OCI-LY7 (cell line): ENCODE measurements around the gene ZFP36L2. TPM values are rescaled to one million over a fixed set of nuclear protein-coding genes. Genes with fewer than 3 reads are reported as not detected.
A peak's percentile ranks its signal among the peaks of the same experiment; 100 is the strongest.

Experiments used
- BruUV-seq: library from RNA; stranded (reverse); fragments of 400-500 nt; replicated peaks from 2 replicates; lab custom pipeline; 2021; lab: Mats Ljungman, UMichigan
- CTCF ChIA-PET: fragments of 300-600 bp; sonication (Branson Sonifier 250); formaldehyde crosslinking; loops from one replicate; lab custom pipeline; 2022; ENCODE audit warnings: antibody characterized with exemption; ENCODE audit not compliant: unreplicated experiment; lab: Charles Lee
- POLR2A ChIA-PET: fragments of 300-600 bp; sonication (Branson Sonifier 250); formaldehyde crosslinking; loops from one replicate; lab custom pipeline; 2022; ENCODE audit warnings: antibody characterized with exemption; lab: Charles Lee
- DNase-seq: peaks from one replicate; pipeline ENCODE4 v3.0.0-alpha.2; 2015; ENCODE audit warnings: low spot score
- H2AFZ ChIP-seq: fragments of 200-600 bp; sonication (generic), shearing (Covaris generic); 2 replicates; pipeline ENCODE4 v1.6.1; 2014; ENCODE audit warnings: mild to moderate bottlenecking, antibody characterized with exemption, low read length, moderate library complexity
- H3K27ac ChIP-seq: fragments of 200-600 bp; sonication (generic); 2 replicates; pipeline ENCODE4 v1.5.1; 2014; ENCODE audit warnings: mixed run types, low read depth, mild to moderate bottlenecking, moderate library complexity, low read length, inconsistent platforms; ENCODE audit not compliant: poor library complexity, severe bottlenecking
- H3K36me3 ChIP-seq: fragments of 200-600 bp; sonication (generic); 2 replicates; pipeline ENCODE4 v1.6.1; 2014; ENCODE audit warnings: mild to moderate bottlenecking, antibody characterized with exemption, low read length, moderate library complexity, mixed read lengths; ENCODE audit not compliant: insufficient read depth
- H3K4me1 ChIP-seq: fragments of 200-600 bp; sonication (generic); 2 replicates; pipeline ENCODE4 v1.5.1; 2014; ENCODE audit warnings: mild to moderate bottlenecking, low read length; ENCODE audit not compliant: insufficient read depth, poor library complexity, severe bottlenecking
- H3K4me2 ChIP-seq: fragments of 200-600 bp; sonication (generic); 2 replicates; pipeline ENCODE4 v1.6.1; 2014; ENCODE audit warnings: mild to moderate bottlenecking, low read length
- H3K4me3 ChIP-seq: fragments of 200-600 bp; sonication (generic); 2 replicates; pipeline ENCODE4 v1.5.1; 2014; ENCODE audit warnings: mild to moderate bottlenecking, low read depth, low read length; ENCODE audit not compliant: poor library complexity, severe bottlenecking
- H3K79me2 ChIP-seq: fragments of 200-600 bp; sonication (generic); 2 replicates; pipeline ENCODE4 v1.6.1; 2016; ENCODE audit warnings: low read depth, mild to moderate bottlenecking, low read length, moderate library complexity, mixed read lengths; ENCODE audit not compliant: insufficient read depth
- H3K9me2 ChIP-seq: fragments of 200-600 bp; sonication (generic); 2 replicates; pipeline ENCODE4 v1.6.1; 2016; ENCODE audit warnings: mild to moderate bottlenecking, low read length, mixed read lengths; ENCODE audit not compliant: insufficient read depth
- H3K9me3 ChIP-seq: fragments of 200-600 bp; sonication (generic); 2 replicates; pipeline ENCODE4 v1.6.1; 2014; ENCODE audit warnings: mild to moderate bottlenecking, mixed run types, low read length, mixed read lengths
- H4K20me1 ChIP-seq: fragments of 200-600 bp; sonication (generic); 2 replicates; pipeline ENCODE4 v1.6.1; 2014; ENCODE audit warnings: mild to moderate bottlenecking, antibody characterized with exemption, low read length, moderate library complexity, mixed read lengths; ENCODE audit not compliant: insufficient read depth
- CTCF ChIP-seq: fragments of 200-600 bp; sonication (generic); conservative IDR thresholded peaks from 2 replicates; pipeline ENCODE4 v1.5.1; 2014; ENCODE audit warnings: mild to moderate bottlenecking, antibody characterized with exemption, low read length, moderate library complexity, mixed read lengths
- EZH2phosphoT487 ChIP-seq: fragments of 200-600 bp; sonication (generic); IDR thresholded peaks from 2 replicates; pipeline ENCODE4 v1.6.1; 2018; ENCODE audit warnings: low read depth, borderline replicate concordance, mild to moderate bottlenecking, mixed run types, antibody characterized with exemption, low read length, moderate library complexity, mixed read lengths
- intact Hi-C: fragments of 100-400 bp; cut with micrococcal nuclease; formaldehyde crosslinking; loops from one replicate; pipeline ENCODE4 v1.10.0; 2022; ENCODE audit not compliant: unreplicated experiment
- total RNA-seq, 2 experiments: library from RNA; depleted of rRNA in 1 of 2; stranded (reverse); fragments of >200 nt in 1 of 2; shearing (Covaris generic) in 1 of 2; gene quantifications; 2 replicates each; pipeline ENCODE4 v1.2.3, GENCODE V29; 2014 to 2022

Gene ZFP36L2
- total RNA-seq, 2 experiments from 2014 or later: 6.8 to 37.2 TPM

GRCh38 chr2:43230351-43230885 lies 4.0 kb upstream of the ZFP36L2 start:
- no peaks in the 10 kb centered on the region for H3K9me3 ChIP-seq
- peak; percentile 92 for DNase-seq
- peaks cover 9% of the 10 kb centered on the region; the same call in 1 of the 2 replicates for H3K36me3 ChIP-seq
- peak overlapping the region; percentile 82 for H3K27ac ChIP-seq
- no peaks in the 10 kb centered on the region for H3K9me2 ChIP-seq
- CTCF ChIA-PET: interaction anchor here (0.6 to 5.5 kb wide), 3 partner anchors 98 to 237 kb away, joined by 3 to 30 read pairs (median 17); no protein-coding TSS in a partner anchor
- intact Hi-C loops: loop anchor here (2.0 kb wide), 1 partner anchor 312 kb away; no protein-coding TSS in a partner anchor
- peak overlapping the region; percentile 55 for H3K4me2 ChIP-seq
- no peak overlapping the region for H2AFZ ChIP-seq
- POLR2A ChIA-PET: interaction anchor here (0.6 kb wide), 1 partner anchor 237 kb away, joined by 6 read pairs; no protein-coding TSS in a partner anchor
- H3K79me2 ChIP-seq: peaks cover 8% of the 10 kb centered on the region; the same call in 1 of the 2 replicates
- no TSS peak for BruUV-seq
- peak; percentile 14; the same call in 1 of the 2 replicates for TF ChIP-seq CTCF
- no peak for TF ChIP-seq EZH2phosphoT487
- no peaks in the 10 kb centered on the region for H4K20me1 ChIP-seq
- peaks cover 67% of the 10 kb centered on the region for H3K4me1 ChIP-seq
- peak overlapping the region; percentile 30 for H3K4me3 ChIP-seq

- no peak for TF ChIP-seq EZH2phosphoT487
- TF ChIP-seq CTCF: no peak
- BruUV-seq: no TSS peak
- CTCF ChIA-PET: interaction anchor here (0.7 to 5.5 kb wide), 11 partner anchors 9 to 294 kb away, joined by 3 to 30 read pairs (median 6); no protein-coding TSS in a partner anchor
- no peak overlapping the region for H2AFZ ChIP-seq
- no peaks in the 10 kb centered on the region for H3K9me2 ChIP-seq
- H3K9me3 ChIP-seq: no peaks in the 10 kb centered on the region
- peaks cover 22% of the 10 kb centered on the region for H3K36me3 ChIP-seq
- intact Hi-C loops: loop anchor here (1.0 to 5.0 kb wide), 4 partner anchors 98 to 402 kb away; no protein-coding TSS in a partner anchor
- H4K20me1 ChIP-seq: no peaks in the 10 kb centered on the region
- peaks cover 67% of the 10 kb centered on the region for H3K4me1 ChIP-seq
- no peak overlapping the region for H3K4me3 ChIP-seq
- H3K27ac ChIP-seq: peak overlapping the region; percentile 84
- peak overlapping the region; percentile 81 for H3K4me2 ChIP-seq
- H3K79me2 ChIP-seq: peaks cover 22% of the 10 kb centered on the region
- POLR2A ChIA-PET: interaction anchor here (0.5 to 3.6 kb wide), 14 partner anchors 8 to 299 kb away, joined by 3 to 50 read pairs (median 4); no protein-coding TSS in a partner anchor
- no peak for DNase-seq
These were observed 2.6 kb upstream of the ZFP36L2 start for GRCh38 chr2:43228756-43229659.
